AG04450 (cell line): ENCODE data around the gene CCDC196. TPM values are rescaled to one million over a fixed set of nuclear protein-coding genes. Genes with fewer than 3 reads are reported as not detected.

ENCODE experiments used
- CTCF ChIA-PET: fragments of 300-600, 350-600 bp; formaldehyde crosslinking; extraction: SDS; loops from one replicate; lab custom pipeline; 2022; ENCODE audit warnings: antibody characterized with exemption, inconsistent platforms; lab: Charles Lee
- POLR2A ChIA-PET: fragments of 350-600 bp; formaldehyde crosslinking; extraction: SDS; loops from one replicate; lab custom pipeline; 2021; ENCODE audit warnings: antibody characterized with exemption, inconsistent platforms; lab: Yijun Ruan, JAX
- DNase-seq: peaks from one replicate; pipeline ENCODE4 v3.0.0-alpha.2; 2011; ENCODE audit warnings: low read depth, low spot score
- H3K27ac ChIP-seq: one replicate; pipeline ENCODE4 v1.5.1; 2012; ENCODE audit warnings: low read depth, low read length, control low read depth
- H3K27me3 ChIP-seq: one replicate; pipeline ENCODE4 v1.6.0; 2012; ENCODE audit warnings: low read length; ENCODE audit not compliant: control insufficient read depth, insufficient read depth
- H3K4me3 ChIP-seq: 2 replicates; pipeline ENCODE4 v1.5.1; 2011; ENCODE audit warnings: mild to moderate bottlenecking, low read depth, low read length, control low read depth
- H3K9me3 ChIP-seq: 2 replicates; pipeline ENCODE4 v1.5.1; 2012; ENCODE audit warnings: low read length; ENCODE audit not compliant: control insufficient read depth, insufficient read depth
- polyA plus RNA-seq: library from polyadenylated mRNA; depleted of rRNA; stranded (reverse); fragments of >200 nt; gene quantifications from 2 replicates; pipeline ENCODE4 v1.2.3, GENCODE V29; 2011
- TF ChIP-seq, protein P1 (sequence below): IDR thresholded peaks from 2 replicates; pipeline ENCODE4 v1.5.1; 2011; ENCODE audit warnings: low read depth, low read length, control low read depth, inconsistent platforms

Gene CCDC196
- polyA plus RNA-seq, 1 experiment = not detected

DNA sequence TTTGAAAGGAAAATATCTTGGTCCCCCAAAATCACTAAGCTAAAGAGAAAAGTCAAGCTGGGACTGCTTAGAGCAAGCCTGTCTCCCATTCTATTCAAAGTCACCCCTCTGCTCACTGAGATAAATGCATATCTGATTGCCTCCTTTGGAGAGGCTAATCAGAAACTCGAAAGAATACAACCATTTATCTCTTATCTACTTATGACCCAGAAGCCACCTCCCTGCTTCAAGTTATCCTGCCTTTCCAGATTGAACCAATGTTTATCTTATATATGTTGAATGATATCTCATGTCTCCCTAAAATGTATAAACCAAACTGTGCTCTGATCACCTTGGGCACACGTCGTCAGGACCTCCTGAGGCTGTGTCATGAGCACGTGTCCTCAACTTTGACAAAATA lies 14.6 kb upstream of the CCDC196 start:
- ChIA-PET CTCF (no interaction called here), POLR2A (no interaction called here)
- Histone ChIP-seq H3K27me3 (no peaks in the 10 kb centered on the region), H3K27ac (no peak overlapping the region), H3K4me3 (no peak overlapping the region), H3K9me3 (no peaks in the 10 kb centered on the region)
- DNase-seq = no peak
- TF ChIP-seq, protein P1, sequence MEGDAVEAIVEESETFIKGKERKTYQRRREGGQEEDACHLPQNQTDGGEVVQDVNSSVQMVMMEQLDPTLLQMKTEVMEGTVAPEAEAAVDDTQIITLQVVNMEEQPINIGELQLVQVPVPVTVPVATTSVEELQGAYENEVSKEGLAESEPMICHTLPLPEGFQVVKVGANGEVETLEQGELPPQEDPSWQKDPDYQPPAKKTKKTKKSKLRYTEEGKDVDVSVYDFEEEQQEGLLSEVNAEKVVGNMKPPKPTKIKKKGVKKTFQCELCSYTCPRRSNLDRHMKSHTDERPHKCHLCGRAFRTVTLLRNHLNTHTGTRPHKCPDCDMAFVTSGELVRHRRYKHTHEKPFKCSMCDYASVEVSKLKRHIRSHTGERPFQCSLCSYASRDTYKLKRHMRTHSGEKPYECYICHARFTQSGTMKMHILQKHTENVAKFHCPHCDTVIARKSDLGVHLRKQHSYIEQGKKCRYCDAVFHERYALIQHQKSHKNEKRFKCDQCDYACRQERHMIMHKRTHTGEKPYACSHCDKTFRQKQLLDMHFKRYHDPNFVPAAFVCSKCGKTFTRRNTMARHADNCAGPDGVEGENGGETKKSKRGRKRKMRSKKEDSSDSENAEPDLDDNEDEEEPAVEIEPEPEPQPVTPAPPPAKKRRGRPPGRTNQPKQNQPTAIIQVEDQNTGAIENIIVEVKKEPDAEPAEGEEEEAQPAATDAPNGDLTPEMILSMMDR = no peak

DNA sequence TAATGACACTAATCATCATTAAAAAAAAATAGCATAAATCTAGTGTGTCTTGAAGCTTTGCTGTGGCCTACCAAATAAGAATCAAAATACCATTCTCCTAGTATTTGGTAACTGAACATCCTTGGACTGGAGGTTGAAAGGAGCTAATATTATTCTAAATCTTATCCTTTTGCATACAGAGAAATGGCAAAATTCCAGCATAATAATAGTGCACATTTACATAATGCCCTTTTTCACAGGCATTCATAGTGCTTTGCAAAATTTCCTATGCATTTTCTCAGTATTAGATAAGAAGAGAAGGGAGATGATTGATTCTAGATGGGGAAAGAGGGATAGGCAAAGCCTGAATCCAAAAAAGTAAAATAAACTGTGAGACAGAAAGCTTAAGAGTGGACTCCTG lies 13.9 kb upstream of the CCDC196 start:
- ChIA-PET CTCF (no interaction called here), POLR2A (no interaction called here)
- no peak overlapping the region for H3K4me3 ChIP-seq
- no peak overlapping the region for H3K27ac ChIP-seq
- no peaks in the 10 kb centered on the region for H3K9me3 ChIP-seq
- DNase-seq = no peak
- TF ChIP-seq, protein P1 = no peak
- no peaks in the 10 kb centered on the region for H3K27me3 ChIP-seq

DNA sequence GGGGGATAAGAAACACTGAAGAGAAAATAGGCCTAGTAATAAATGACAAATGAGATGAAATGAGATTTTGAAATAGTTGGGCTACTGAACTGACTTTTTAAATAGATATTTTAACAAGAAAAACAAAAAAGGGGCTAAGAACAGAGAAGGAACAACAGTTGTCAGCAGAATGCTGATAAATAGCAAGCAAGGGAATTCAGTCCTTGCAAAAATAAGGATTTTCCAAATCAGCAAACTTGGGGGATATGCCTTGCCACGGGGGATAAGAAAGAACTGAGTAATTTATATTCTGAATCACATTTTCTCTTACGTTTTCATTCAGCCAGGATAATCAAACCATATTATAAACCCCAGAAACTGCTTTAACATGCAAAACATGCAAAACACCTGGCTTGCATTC lies 12.9 kb upstream of the CCDC196 start:
- Histone ChIP-seq H3K27ac (no peak overlapping the region), H3K9me3 (no peaks in the 10 kb centered on the region), H3K4me3 (no peak overlapping the region), H3K27me3 (no peaks in the 10 kb centered on the region)
- TF ChIP-seq, protein P1 = no peak
- DNase-seq = no peak
- CTCF ChIA-PET = no interaction called here
- POLR2A ChIA-PET = no interaction called here

DNA sequence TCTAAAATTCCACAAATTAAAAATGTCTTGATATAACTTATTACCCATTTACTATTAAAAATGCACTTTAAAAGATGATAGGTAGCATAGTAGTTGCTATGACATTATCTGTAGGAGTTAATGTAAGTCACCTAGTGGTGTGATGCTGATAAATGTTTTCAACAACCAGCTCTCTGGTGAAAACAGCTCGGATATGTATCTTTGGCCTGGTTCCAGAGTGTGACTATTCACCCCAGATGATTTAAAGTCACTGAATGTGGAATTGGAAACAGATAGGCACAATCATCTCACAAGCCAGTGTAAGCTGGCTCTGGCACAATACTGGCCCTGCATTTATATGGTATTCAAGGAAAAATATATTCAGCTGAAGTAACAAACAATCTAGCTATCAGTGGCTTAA lies 9.2 kb upstream of the CCDC196 start:
- Histone ChIP-seq H3K4me3 (no peak overlapping the region), H3K27me3 (no peaks in the 10 kb centered on the region), H3K9me3 (no peaks in the 10 kb centered on the region), H3K27ac (no peak overlapping the region)
- ChIA-PET POLR2A (no interaction called here), CTCF (interaction anchor here (1.2 kb wide), 1 partner anchor 18 kb away, joined by 3 read pairs; no protein-coding TSS in a partner anchor)
- DNase-seq = no peak
- TF ChIP-seq, protein P1 = no peak

DNA sequence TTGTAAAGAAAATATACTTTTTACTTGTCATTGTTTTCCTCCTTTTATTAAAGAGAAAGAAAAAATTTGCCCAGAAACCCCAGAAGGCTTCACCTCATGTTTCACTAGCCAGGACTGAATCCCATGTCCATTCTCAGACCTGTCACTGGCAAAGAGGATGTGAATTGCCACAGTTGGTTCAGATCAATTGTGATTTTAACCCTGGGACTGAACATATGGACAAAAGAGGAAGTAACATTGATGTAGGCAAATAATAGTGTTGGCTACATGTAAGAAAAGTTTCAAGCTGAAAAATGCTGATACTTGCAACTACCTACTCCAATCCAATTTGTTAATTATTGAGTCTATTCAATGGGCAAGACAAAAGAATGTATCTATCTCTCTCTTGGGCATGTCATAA lies 8.6 kb upstream of the CCDC196 start:
- H3K4me3 ChIP-seq = no peak overlapping the region
- DNase-seq = no peak
- CTCF ChIA-PET = no interaction called here
- no peaks in the 10 kb centered on the region for H3K9me3 ChIP-seq
- no peaks in the 10 kb centered on the region for H3K27me3 ChIP-seq
- TF ChIP-seq, protein P1 = no peak
- no peak overlapping the region for H3K27ac ChIP-seq
- POLR2A ChIA-PET = no interaction called here
